GM21423 (cell line): Measurements from ENCODE around the gene ZXDC.

Source experiments
- ATAC-seq: cut with Tn5 transposase; IDR thresholded peaks from one replicate; pipeline ENCODE4 v1.9.1; 2021; ENCODE audit warnings: mild to moderate bottlenecking, moderate library complexity; ENCODE audit not compliant: unreplicated experiment

Gene ZXDC

GRCh38 chr3:126456766-126457388 is 18.8 kb downstream of the ZXDC start:
- no peak for ATAC-seq

DNA sequence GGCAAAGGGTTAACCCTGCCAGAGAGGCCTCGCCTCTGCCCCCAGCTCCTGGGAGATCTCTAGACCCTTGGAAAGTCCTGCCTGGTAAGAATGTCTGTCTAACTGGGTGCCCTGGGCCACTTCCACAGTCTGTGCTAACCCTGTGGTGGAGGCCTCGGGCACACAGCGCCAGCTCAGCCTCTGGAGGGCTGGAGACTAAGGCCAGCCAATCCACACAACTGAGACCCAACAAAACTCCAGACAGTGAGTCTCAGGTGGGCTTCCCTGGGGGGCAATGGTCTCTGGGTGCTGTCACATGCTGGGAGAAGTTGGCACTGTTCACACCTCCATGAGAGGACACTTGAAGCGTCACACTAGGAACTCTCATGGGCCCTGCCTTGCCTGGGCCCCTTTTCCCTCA is 19.5 kb downstream of the ZXDC start:
- ATAC-seq = no peak

DNA sequence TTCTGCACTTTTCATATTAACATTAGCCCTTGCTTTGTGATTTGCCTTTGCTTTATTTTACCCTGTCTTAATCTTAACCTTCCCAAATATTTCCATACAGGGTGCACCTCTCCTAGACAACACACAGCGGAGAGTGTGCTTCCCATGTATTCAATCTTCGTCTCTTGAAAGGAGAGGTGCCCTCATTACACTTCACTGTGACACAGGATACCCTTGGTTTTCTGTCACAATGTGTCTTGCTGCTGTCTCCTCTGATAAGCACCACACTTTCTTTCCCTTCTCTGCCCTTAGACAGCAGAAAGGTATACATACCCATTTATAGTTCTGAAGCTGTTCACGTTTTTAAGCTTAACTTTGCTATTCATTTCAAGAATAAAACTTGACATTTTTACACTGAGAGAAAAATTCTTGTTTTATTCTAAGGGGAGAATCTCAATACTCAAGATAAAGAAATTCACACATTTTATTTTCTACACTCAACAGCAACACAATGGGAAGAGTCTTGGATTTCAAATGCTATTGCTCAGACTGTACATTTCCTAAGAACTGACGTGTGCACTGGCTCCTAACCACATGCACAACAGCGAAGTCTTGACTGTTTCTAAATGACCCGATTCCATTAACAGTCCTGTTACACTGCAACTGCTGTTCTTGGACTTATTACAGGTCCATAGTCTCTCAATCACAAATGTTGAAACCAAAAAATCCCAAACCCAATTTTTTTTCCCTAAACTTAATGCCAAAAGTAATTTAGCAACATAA is 21.1 kb downstream of the ZXDC start:
- no peak for ATAC-seq

- no peak for ATAC-seq
These were observed 21.7 kb downstream of the ZXDC start for GRCh38 chr3:126454025-126454424.

- no peak for ATAC-seq
These were observed 23.5 kb downstream of the ZXDC start for GRCh38 chr3:126452213-126452612.

DNA sequence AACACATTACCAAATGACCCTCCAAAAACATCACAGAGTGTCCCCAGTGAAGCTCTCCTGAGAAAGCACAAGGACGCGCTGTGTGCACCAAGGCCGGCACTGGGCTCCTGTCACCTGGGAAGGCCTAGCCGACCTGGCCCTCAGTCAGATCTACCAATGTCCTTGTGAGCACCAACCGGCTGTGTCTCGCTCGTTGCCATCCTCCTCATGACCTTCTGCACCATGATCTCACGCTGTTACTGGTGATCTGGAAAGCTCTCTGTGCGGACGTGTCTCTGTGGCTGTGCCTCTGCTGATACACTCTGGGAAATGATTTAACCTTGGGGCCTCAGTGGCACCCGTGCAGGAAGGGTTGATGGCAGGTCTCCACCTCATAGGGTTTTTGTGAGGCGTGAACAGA is 24.2 kb downstream of the ZXDC start:
- ATAC-seq = no peak

GRCh38 chr3:126450744-126451143 is 24.9 kb downstream of the ZXDC start:
- ATAC-seq = no peak

DNA sequence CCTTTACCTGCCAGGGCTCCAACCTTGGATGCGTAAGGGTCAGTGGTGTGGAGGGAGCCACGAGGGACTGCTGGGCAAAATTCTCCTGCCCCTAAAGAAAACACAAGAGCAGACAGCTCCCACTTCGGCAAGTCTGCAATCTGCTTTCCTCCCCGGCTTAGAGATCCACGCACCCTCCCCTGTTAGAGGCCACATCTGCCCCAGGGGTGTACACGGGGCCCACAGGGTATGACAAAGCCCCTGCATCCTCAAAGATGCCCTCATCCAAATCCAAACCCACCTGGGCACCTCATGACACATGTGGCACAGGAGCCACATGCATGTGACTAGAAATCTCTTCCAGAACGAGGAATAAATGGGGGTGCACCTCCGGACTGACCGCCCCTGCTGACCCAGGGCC is 25.5 kb downstream of the ZXDC start:
- ATAC-seq = no peak

- no peak for ATAC-seq
These were observed 26.1 kb downstream of the ZXDC start for GRCh38 chr3:126449621-126450051.

- ATAC-seq = no peak
These were observed 26.9 kb downstream of the ZXDC start for GRCh38 chr3:126448893-126449180.

DNA sequence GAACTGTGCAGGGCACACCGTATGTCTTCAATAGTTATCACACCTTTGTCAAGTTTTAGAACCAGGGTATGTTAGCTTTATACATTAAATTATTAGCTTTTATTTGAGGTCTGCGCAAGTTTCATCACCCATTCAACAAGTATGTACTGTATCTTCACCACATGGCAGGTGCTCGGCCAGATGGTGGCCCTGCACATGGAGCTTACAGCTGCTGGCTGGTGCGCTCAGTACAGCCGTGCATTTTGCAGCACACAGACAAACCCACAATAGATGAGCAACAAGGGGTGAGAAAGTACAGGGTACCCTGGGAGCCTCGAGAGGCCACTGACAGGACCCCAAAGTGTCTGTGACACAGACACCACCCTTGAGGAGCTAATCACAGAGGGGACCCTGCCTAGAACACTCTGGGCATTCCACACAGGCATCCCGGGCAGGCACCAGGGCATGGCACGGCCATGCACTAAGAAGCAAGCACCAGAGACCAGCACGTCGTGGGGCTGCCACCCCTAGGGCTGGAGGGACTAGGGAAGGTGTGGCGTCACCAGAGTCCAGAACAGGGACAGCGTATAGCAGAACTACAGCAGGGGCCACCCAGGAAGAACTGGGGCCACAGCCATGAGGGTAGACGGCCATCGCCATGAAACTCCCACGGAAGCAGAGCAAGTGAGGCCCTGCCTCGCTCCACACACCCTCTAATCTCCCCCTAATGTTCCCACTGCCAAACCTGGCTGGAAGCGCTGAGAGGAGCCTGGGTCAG is 27.4 kb downstream of the ZXDC start:
- no peak for ATAC-seq

DNA sequence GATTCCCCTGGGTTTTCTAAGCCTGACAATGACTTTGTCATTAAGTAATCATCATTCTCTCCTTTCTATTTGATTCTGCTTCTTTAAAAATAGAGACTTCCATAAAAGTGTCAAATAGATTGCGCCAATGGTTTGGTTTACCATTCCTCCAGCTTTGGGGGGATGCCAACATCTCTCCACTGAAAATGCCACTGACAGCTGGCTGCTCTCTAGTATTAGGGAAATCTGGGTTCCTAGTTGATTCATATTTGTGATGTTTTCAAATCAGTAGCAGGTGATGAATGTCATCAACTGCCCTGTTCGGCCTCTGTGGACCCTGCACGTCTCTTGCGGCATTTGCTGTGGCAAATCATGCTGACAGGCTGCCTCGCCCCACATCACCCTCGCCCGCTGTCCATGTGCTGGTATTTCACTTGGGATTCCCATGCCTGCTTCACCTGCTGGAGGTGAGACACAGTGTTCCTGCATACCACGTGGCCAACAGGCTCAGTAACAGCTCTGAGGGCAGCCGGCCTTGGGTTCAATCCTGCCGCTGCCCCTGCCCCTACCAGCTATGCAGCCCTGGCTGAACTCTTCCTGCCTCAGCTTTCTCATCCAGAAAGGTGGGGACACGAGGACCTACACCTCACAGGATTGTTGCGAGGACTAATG is 28.1 kb downstream of the ZXDC start:
- no peak for ATAC-seq

DNA sequence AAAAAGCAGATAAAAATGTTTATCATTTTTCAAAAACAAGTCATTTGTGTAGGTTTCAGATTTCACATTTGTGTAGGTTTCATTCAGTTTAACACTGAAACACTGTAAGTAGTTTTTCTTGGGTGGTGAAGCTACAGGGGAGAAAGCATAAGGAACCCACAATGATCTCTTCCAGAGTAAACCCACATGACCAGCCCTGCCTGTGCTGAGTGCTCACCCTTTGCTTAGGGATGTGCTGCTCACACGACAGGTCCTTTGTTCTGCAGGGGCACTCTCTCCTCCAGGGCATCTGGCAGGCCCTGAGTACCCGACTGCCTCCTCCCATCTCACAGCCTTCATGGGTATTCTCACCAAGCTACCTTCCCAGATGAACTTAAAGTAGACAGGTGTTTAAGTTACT is 28.9 kb downstream of the ZXDC start:
- ATAC-seq = no peak

DNA sequence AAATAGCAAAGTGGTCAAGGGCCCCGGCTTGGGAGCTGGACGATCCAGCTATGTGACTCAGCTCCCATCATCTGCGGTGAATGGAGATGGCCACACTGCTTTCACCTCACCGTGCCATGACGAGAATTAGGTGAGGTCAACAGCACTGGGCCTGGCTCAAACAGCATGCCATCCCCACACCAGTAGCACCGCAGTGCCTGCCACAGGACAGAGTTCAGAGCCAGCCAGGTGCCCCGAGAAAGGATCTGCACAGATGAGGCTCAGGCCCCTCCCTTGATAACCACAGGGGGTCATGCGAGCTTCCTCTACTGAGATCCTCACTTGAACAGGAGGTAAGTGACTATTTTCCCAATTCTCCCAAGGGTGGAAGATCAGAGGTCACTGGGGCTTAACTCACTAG is 29.4 kb downstream of the ZXDC start:
- no peak for ATAC-seq

- no peak for ATAC-seq
These were observed 30.2 kb downstream of the ZXDC start for GRCh38 chr3:126445506-126445905.

DNA sequence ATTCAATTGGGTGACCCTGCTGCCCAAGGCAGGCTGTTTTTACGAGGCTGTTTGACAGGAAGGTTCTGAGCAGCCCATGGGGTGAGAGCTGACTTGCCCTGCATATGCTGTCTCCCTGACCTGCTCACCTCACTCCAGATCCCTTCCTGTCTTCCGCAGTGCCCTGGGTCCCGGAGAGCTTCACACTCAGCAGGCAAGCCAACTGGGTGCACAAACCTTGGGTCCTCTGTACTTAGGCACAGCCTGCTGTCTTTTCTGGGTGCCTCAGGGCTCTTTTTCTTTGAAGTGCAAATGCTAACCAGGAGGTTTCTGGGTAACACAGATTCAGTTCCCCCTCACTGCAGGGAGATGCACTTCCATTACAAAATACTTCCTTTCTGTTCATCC is 32.8 kb downstream of the ZXDC start:
- ATAC-seq = no peak

DNA sequence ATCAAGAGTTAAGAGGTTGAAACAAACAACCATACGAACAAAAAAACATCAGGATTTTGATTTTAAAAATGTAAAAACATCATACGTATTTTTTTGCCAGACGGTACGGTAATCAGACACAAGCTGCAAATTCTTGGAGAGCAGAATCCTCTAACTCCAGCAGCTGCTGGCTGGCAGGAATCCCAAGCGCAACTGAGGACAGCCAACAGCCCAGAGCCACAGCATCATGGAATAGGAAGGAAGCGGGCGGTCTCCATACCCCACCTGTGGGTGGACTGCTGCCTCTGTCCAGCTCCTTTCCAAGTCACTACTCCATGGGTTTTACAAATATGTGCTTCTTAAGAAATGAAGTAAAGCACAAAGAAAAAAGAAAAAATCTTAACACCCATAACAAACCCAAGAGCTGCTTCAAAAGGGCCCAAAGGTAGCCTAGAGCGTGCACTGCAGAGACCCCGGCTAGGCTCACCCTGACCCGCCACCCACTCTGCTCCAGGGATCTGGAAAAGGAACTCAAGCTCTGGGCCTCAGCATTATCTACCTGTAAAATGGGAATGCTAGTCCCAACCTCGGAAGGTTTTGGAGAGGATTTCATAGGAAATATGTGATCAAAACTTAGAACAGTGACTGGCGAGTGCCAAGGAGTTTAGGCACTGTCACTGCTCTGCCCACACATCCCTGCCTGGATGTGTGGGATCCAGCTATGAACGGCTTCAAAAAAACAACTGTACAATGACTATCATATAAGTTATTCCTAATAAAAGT is 33.4 kb downstream of the ZXDC start:
- ATAC-seq = no peak

GRCh38 chr3:126441256-126441880 is 34.3 kb downstream of the ZXDC start:
- no peak for ATAC-seq

- no peak for ATAC-seq
These were observed 35.0 kb downstream of the ZXDC start for GRCh38 chr3:126440709-126440995.

DNA sequence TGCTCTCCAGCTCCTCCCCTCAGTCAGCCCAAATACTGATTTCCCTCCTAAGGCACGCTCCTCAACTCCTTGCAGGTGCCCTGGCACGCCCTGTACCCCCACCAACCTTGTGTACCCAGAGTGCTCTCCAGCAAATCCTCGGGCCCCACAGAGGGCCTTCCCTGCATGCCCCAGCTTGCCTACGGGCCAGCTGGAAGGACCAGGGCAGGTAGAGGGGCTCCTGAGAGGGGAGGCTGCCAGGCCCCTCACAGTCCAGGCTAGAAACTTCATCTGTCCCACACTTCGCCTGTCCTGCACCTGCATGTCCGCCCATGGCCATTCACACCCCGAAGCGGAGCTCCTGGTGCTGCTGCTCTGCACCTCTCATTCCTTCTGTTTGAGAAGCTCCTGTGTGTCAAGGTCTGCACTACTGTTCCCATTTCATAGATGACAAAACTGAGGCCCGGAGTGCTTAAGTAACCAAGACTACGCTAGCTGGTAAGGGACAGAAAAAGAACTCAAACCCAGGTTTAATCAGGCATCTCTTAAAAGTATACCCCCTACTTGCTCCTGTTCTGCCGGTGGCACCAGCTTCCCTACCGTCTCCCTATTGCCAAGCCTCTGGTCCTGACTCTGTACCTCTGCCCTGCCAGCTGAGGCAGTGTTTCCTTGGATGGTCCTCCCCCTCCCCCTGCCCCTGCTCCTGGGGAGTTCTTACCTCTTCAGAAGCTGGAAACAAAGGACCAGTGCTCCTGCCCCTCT is 35.6 kb downstream of the ZXDC start:
- ATAC-seq = no peak
